GM19240 (cell line): ENCODE results near the gene NEK3.
"Not testable (repeated sequence)": the region's sequence is repeated elsewhere in the genome, so short reads cannot be mapped to it uniquely, and the experiment has no call there.

Experiments
- DNase-seq: peaks from one replicate; pipeline ENCODE4 v3.0.0; 2011; ENCODE audit warnings: low spot score; ENCODE audit not compliant: insufficient read length

The NEK3 gene

GRCh38 chr13:52170828-52171391 is 11.5 kb upstream of the NEK3 start:
- DNase-seq = not testable (repeated sequence)

- DNase-seq = no peak
These were observed 10.4 kb upstream of the NEK3 start for GRCh38 chr13:52169839-52170238.

DNA sequence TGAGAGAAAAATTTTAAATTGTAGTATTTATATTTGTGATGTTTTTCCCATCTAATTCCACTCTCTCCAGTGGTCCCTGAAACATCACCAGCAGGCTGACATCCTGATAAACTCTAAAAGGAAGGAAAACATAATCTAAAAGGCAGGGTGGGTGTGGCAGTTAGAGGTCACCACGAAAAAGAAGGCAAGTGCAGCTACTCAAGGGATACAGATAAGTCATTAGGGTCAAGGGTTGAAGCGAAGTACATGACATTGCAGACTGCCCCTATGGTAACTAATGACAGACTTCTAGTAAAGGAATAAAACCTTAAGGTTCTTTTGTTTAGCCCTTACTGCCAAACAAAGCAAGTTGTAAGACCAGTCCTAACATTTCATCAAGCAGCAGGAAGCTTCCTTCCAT is 6.0 kb upstream of the NEK3 start:
- no peak for DNase-seq

- no peak for DNase-seq
These were observed 5.6 kb upstream of the NEK3 start for GRCh38 chr13:52164989-52165388.

DNA sequence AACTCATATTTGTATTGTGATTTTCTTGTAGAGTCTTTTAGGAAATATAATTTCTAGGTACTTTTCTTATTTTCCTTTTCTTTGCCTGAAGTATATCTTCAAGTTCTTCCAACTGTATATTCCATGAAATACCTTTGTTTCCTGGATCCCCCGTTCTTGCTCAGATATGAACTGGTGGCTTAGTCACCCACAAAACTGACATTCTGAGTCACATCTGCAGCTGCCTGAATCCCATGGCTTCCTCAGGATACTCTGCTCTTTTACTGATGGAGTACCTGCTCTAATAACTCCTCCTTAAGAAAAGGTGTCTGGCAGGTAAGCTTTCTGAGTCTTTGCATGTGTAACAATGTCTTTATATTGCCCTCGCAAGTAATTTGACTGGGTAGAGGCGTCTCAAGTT is 4.5 kb upstream of the NEK3 start:
- DNase-seq = not testable (repeated sequence)

GRCh38 chr13:52162279-52163101 is 3.1 kb upstream of the NEK3 start:
- no peak for DNase-seq

DNA sequence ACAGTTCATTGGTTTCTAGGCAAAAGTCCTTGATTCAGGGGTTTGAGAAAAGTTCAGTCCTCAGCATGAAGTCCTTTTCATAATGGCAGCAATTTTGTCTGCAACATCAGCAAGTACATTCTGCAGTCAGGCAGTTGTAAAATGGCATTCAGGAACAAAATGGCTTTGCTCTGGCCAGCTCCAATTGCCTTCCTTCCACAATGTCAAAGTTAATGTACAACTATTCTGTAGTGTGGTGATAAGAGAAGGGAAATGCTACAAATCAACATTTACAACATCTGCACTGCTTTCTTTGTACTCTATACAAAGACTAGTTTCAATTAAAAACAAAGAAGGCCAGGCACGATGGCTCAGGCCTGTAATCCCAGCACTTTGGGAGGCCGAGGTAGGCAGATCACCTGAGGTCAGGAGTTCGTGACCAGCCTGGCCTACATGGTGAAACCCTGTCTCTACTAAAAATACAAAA is 1.8 kb upstream of the NEK3 start:
- no peak for DNase-seq

- DNase-seq = no peak
These were observed 1.1 kb upstream of the NEK3 start for GRCh38 chr13:52160506-52160905.

DNA sequence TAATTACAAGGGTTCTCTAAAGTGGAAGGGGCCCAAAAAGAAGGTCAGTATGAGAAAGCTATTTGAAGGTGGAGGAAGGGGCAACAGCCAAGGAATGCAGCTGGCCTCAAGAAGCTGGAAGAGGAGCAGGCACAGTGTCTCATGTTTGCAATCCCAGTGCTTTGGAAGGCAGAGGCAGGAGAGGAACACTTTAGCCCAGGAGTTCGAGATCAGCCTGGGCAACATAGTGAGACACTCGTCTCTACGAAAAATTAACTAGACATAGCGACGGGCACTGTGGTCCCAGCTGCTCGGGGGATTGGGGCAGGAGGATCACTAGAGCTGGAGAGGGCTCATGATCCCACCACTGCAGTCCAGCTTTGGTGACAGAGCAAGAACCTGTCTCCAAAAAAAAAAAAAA is 656 bp upstream of the NEK3 start:
- no peak for DNase-seq

GRCh38 chr13:52158629-52159158 is 703 bp downstream of the NEK3 start:
- DNase-seq = no peak

DNA sequence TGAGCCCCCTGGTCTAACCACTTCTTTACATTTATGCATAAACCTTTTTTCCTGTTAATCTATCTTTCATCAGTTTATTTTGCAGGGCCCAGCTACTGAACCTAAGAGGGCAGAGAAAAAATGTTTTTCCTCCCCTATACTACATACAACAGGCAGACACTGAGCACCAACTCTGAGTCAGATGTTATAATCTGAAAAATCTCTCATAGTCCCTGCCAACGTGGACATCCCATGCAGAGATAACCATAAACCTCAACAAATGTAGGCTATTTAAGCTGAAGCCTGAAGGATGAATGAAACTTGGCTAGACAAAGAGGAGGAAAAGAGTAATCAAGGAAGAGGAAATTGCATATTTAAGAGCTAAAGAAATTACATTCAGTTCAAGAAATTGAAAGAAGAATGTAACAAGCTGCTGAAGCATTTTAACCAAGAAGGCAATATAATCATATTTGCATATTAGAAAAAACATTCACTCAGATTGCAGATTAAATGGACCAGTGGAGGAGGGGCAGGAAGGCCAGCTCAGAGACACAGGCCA is 2.6 kb downstream of the NEK3 start:
- DNase-seq = no peak

GRCh38 chr13:52155177-52155576 is 4.2 kb downstream of the NEK3 start:
- DNase-seq = no peak

DNA sequence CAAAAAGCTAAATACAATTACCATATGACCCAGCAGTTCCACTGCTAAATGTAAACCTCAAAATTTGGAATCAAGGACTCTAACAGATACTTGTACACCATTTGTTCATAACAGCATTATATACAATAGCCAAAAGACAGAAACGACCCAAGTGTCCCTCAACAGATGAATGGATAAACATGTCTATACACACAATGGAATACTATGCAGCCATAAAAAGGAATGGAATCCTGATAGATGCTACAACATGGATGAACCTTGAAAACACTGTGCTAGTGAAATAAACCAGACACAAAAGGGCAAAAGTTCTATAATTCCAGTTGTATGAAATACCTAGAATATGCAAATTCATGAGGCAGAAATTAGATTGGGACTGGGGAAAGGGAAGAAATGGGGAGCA is 12.2 kb downstream of the NEK3 start:
- DNase-seq = no peak

- no peak for DNase-seq
These were observed 18.1 kb downstream of the NEK3 start for GRCh38 chr13:52141299-52141698.

DNA sequence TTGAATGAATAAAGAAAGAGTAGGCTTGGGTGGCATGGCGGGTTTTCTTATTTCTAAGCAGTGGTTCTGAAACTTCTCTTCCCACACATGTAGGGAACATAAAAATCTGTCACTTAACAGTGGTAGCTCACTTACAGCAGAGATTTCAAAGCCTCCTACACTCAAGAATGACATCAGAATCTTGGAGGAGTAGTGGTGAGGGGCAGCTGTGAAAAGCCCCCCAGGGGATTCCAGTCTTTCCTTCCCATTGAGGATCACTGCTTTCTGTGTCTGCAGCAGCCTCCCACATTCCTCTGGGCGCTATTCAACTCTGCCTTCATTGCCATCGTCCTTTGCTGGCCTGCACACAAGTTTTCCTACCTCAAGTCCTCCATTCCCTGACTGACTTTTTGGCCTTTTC is 21.9 kb downstream of the NEK3 start:
- no peak for DNase-seq

DNA sequence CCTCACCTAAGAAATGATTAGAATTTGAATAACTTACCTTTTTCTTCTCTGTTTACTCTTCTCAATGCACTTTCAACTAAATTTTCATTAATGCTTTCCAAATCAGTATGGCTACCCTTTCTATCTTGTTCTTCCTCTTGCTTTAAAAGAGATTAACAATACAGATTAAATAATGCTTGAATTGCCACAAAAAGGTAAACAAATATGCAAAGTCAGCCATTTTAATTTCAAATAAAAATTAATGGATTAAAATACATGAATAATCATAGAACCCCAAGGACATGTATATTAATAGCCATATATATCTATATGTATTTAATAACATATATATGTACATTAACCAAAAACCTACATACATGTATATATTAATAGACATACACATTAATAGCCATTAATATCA is 22.6 kb downstream of the NEK3 start:
- DNase-seq = no peak

- DNase-seq = no peak
These were observed 28.8 kb downstream of the NEK3 start for GRCh38 chr13:52130641-52131040.

DNA sequence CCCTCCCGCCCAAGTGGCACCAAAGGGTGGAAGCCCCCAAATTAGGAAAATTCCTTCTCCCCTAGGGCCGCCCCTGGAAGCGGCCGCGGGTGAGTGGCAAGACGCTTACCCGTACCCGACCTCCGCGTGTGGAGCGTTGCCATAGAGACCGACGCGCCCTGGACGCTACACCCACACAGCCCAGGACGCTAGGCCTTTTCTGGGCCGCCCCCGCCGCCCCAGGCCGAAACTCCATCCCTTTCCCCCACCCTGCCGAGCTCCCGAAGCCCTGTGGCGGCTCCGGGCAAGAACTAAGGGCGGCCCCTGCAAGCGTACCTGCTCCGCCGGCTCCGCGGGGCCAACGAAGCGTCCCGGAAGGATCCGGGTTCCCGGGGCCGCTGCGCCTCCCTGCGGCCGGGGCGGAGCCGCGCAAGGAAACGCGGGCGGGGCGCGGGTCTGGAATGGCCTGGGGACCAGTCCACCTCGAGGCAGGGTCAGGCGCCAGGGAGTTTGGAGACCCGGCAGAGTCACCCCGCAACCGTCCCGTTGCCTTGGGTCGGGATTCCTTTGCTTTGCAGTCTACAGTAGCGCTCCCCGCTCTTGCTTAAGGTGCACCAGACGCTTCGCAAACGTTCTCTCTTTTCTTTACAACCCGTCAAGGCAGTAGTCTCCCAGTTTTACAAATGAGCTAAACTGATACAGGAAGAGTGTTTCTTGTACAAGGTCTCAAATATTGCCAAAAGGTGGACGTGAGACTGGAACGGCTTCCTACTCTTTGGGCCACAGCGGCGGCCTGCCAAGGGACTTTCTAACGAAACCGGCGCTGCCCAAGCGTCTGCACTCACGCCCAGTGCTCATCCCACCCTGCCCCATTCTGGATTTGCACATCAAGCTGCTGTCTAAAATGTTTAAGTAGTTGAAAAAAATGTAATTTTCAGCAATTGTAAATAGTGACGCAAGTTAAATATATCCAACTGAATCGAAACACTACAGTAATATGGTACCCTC is 30.4 kb downstream of the NEK3 start, which contains the start of gene NEK5:
Gene NEK5, minus strand, starts transcription at position 360 of the 987 bp plus-strand sequence. CDS start 1,591 bp downstream, outside the sequence.
- DNase-seq = peak; percentile 36

DNA sequence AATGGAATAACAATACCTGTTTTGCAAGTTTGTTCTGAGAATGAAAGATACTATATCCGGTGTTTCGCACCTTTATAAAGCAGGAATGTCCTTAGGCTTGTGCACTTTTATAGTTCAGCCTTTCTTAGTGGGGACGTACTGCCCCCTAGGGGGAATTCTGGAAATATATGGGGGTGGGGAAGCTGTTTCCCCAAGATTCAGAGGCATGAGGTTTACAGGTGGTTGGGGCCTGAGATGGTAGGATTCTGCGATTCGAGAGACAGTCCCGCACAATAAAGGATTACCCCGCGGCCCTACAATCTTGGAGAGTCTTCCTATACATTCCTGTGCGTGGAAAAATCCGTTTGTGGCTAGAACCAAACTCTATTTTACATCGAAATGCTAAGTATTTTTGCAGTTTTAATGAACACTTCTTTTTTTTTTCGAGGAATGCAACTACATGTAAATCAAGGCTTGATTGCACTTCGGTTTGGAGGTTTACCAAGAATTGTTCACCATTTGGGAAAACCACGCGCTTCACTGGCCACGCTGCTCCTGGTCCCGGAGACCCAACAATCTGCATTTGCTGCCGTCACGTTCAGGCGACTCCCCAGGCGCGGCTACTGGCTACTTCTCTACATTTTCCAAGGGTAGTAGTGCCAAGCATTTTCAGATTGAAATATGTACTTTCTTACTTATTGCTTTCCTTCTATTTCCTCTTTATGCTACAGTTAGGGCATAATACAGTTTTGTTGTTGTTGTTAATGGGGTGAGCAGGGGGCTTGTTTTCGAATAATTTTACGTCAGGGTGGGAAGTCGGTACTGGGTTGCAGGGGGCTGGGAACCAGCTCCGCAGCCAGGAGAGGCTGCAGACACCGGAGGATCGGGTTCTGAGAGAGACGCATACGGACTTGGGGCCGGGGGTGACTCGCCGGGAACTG is 31.4 kb downstream of the NEK3 start:
- DNase-seq = peak; percentile 19

DNA sequence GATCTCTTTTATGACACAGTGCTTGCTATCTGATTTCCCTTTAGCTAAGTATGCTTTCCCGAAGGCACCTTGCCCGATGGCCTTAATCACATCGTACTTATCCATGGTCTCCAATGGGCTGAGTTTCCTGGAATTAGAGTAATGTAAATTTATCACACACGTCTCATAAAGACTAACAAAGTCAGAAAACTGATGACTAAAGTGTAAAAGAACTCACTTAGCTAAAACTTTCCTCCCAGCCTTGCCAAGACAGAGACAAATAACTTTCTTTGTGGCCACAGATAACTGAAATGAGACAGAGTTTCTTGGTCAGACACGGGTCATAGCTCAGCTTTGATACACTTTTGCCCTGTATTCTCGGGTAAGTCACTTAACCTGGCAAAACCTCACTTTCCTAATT is 32.0 kb downstream of the NEK3 start:
- DNase-seq = no peak
